Subcutaneous abdominal adipose tissue (tissue), 5 donors: ENCODE data around the gene CDKN1A.

Experiments used
- H3K27ac ChIP-seq: one replicate; pipeline ENCODE4 v1.7.0; 2013; ENCODE audit warnings: low read depth, mild to moderate bottlenecking, inconsistent platforms, low read length, moderate library complexity
- H3K27me3 ChIP-seq, 5 donors: one replicate each; pipeline ENCODE4 v1.7.0; 2013; ENCODE audit warnings: low read length in 5 of 5, inconsistent platforms in 1 of 5; ENCODE audit not compliant: control insufficient read depth in 5 of 5, insufficient read depth in 4 of 5
- H3K36me3 ChIP-seq, 5 donors: one replicate each; pipeline ENCODE4 v1.7.0; 2013; ENCODE audit warnings: low read length in 5 of 5; ENCODE audit not compliant: control insufficient read depth in 5 of 5, insufficient read depth in 5 of 5
- H3K4me1 ChIP-seq, 5 donors: one replicate each; pipeline ENCODE4 v1.7.0; 2013; ENCODE audit warnings: low read length in 5 of 5, mild to moderate bottlenecking in 3 of 5, moderate library complexity in 1 of 5; ENCODE audit not compliant: control insufficient read depth in 5 of 5, insufficient read depth in 5 of 5
- H3K4me3 ChIP-seq, 5 donors: one replicate each; pipeline ENCODE4 v1.7.0; 2013; ENCODE audit warnings: low read length in 5 of 5, low read depth in 1 of 5
- H3K9ac ChIP-seq, 5 donors: one replicate each; pipeline ENCODE4 v1.7.0; 2013; ENCODE audit warnings: low read length in 5 of 5, mild to moderate bottlenecking in 4 of 5, moderate library complexity in 3 of 5
- H3K9me3 ChIP-seq, 5 donors: one replicate each; pipeline ENCODE4 v1.7.0; 2013; ENCODE audit warnings: low read length in 5 of 5; ENCODE audit not compliant: control insufficient read depth in 5 of 5
- donor health status: healthy.
- donor health status: healthy.
- donor health status: healthy.
- donor health status: healthy.
- donor health status: healthy.

Gene CDKN1A

DNA sequence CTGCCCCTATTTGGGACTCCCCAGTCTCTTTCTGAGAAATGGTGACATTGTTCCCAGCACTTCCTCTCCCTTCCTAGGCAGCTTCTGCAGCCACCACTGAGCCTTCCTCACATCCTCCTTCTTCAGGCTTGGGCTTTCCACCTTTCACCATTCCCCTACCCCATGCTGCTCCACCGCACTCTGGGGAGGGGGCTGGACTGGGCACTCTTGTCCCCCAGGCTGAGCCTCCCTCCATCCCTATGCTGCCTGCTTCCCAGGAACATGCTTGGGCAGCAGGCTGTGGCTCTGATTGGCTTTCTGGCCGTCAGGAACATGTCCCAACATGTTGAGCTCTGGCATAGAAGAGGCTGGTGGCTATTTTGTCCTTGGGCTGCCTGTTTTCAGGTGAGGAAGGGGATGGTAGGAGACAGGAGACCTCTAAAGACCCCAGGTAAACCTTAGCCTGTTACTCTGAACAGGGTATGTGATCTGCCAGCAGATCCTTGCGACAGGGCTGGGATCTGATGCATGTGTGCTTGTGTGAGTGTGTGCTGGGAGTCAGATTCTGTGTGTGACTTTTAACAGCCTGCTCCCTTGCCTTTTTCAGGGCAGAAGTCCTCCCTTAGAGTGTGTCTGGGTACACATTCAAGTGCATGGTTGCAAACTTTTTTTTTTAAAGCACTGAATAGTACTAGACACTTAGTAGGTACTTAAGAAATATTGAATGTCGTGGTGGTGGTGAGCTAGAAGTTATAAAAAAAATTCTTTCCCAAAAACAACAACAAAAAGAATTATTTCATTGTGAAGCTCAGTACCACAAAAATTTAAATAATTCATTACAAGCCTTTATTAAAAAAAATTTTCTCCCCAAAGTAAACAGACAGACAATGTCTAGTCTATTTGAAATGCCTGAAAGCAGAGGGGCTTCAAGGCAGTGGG, 2.1 kb upstream of the CDKN1A start:
- no peaks in the 10 kb centered on the region for H3K36me3 ChIP-seq
- peak overlapping the region in 1 of 5 donors; percentile 67 for H3K9ac ChIP-seq
- no peak overlapping the region for H3K4me3 ChIP-seq
- H3K4me1 ChIP-seq = peaks cover 3 to 36% (median 22%) of the 10 kb centered on the region in 5 donors
- H3K27me3 ChIP-seq = no peaks in the 10 kb centered on the region
- H3K9me3 ChIP-seq = no peaks in the 10 kb centered on the region
- peak overlapping the region; percentile 99 for H3K27ac ChIP-seq

DNA sequence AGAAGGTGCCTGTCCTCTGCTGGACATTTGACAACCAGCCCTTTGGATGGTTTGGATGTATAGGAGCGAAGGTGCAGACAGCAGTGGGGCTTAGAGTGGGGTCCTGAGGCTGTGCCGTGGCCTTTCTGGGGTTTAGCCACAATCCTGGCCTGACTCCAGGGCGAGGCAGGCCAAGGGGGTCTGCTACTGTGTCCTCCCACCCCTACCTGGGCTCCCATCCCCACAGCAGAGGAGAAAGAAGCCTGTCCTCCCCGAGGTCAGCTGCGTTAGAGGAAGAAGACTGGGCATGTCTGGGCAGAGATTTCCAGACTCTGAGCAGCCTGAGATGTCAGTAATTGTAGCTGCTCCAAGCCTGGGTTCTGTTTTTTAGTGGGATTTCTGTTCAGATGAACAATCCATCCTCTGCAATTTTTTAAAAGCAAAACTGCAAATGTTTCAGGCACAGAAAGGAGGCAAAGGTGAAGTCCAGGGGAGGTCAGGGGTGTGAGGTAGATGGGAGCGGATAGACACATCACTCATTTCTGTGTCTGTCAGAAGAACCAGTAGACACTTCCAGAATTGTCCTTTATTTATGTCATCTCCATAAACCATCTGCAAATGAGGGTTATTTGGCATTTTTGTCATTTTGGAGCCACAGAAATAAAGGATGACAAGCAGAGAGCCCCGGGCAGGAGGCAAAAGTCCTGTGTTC, 1.3 kb upstream of the CDKN1A start:
- H3K4me1 ChIP-seq = peaks cover 5 to 42% (median 25%) of the 10 kb centered on the region in 5 donors
- peaks cover 0 to 5% (median 0%) of the 10 kb centered on the region in 5 donors for H3K36me3 ChIP-seq
- peak overlapping the region; percentile 99 for H3K27ac ChIP-seq
- no peaks in the 10 kb centered on the region for H3K27me3 ChIP-seq
- H3K4me3 ChIP-seq = peak overlapping the region in 1 of 5 donors; percentile 9
- no peaks in the 10 kb centered on the region for H3K9me3 ChIP-seq
- H3K9ac ChIP-seq = peak overlapping the region in 1 of 5 donors; percentile 67

DNA sequence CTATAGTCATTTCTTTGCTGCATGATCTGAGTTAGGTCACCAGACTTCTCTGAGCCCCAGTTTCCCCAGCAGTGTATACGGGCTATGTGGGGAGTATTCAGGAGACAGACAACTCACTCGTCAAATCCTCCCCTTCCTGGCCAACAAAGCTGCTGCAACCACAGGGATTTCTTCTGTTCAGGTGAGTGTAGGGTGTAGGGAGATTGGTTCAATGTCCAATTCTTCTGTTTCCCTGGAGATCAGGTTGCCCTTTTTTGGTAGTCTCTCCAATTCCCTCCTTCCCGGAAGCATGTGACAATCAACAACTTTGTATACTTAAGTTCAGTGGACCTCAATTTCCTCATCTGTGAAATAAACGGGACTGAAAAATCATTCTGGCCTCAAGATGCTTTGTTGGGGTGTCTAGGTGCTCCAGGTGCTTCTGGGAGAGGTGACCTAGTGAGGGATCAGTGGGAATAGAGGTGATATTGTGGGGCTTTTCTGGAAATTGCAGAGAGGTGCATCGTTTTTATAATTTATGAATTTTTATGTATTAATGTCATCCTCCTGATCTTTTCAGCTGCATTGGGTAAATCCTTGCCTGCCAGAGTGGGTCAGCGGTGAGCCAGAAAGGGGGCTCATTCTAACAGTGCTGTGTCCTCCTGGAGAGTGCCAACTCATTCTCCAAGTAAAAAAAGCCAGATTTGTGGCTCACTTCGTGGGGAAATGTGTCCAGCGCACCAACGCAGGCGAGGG, 594 bp upstream of the CDKN1A start:
- Histone ChIP-seq H3K9ac (peak overlapping the region in 3 of 5 donors; percentile 41 to 87 (median 67)), H3K36me3 (peaks cover 0 to 12% (median 6%) of the 10 kb centered on the region in 5 donors), H3K27me3 (no peaks in the 10 kb centered on the region), H3K9me3 (no peaks in the 10 kb centered on the region), H3K27ac (peak overlapping the region; percentile 99), H3K4me1 (peaks cover 7 to 49% (median 32%) of the 10 kb centered on the region in 5 donors), H3K4me3 (peak overlapping the region in 4 of 5 donors; percentile 9 to 99 (median 94))

GRCh38 chr6:36679043-36679833, 724 bp downstream of the CDKN1A start:
- no peaks in the 10 kb centered on the region for H3K27me3 ChIP-seq
- H3K9ac ChIP-seq = peak overlapping the region; percentile 81 to 99 (median 96)
- peak overlapping the region; percentile 76 to 99 (median 90) for H3K4me3 ChIP-seq
- peaks cover 0 to 25% (median 20%) of the 10 kb centered on the region in 5 donors for H3K36me3 ChIP-seq
- peak overlapping the region; percentile 99 for H3K27ac ChIP-seq
- H3K4me1 ChIP-seq = peaks cover 7 to 59% (median 44%) of the 10 kb centered on the region in 5 donors
- H3K9me3 ChIP-seq = no peaks in the 10 kb centered on the region

DNA sequence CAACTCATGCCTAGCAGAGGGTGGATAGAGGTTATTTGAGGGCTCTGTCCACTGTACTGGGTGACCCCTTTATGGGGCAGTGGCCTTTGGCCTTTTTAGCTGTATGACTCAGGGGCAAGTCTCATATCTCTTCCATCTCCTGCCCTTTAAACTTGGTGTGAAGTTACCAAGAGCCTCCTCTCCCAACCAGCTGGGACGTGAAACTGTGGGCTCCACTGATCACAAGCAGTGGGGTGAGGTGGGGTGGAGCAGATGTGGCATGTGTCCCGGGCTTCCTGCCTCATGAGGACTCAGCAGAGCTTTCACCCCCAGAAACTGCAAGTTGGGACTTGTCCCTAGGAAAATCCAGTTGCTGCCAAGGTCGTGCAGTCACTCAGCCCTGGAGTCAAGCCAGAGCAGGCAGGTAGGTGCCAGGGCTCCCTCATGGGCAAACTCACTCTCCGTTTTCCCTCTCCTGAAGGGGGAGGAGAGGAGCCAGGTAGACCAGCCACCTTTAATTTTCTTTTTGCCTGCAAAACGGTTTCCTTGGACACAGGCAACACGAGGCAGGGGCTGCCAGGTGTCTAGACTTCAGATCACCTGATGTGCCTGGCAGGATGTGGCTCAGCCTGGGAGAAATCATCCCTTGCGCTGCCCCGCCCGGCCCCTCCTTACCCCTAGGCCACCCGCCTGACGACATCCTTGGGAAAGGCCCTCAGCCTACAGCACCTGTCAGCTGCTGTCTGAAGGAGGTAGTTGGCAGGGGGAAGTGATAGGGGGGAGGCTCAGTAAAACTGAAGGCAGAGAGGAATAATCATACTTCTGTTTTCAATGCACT, 4.0 kb downstream of the CDKN1A start:
- H3K27me3 ChIP-seq = no peaks in the 10 kb centered on the region
- peaks cover 10 to 61% (median 44%) of the 10 kb centered on the region in 5 donors for H3K4me1 ChIP-seq
- H3K27ac ChIP-seq = peak overlapping the region; percentile 50
- H3K9me3 ChIP-seq = no peaks in the 10 kb centered on the region
- peak overlapping the region; percentile 10 to 29 (median 11) for H3K4me3 ChIP-seq
- peaks cover 0 to 55% (median 49%) of the 10 kb centered on the region in 5 donors for H3K36me3 ChIP-seq
- peak overlapping the region in 4 of 5 donors; percentile 1 to 64 (median 41) for H3K9ac ChIP-seq

- Histone ChIP-seq H3K4me1 (peaks cover 6 to 55% (median 37%) of the 10 kb centered on the region in 5 donors), H3K9me3 (no peaks in the 10 kb centered on the region), H3K27ac (peak overlapping the region; percentile 50), H3K27me3 (no peaks in the 10 kb centered on the region), H3K4me3 (no peak overlapping the region), H3K9ac (peak overlapping the region in 1 of 5 donors; percentile 64), H3K36me3 (peaks cover 0 to 55% (median 49%) of the 10 kb centered on the region in 5 donors)
Observed at GRCh38 chr6:36683145-36683655, 4.7 kb downstream of the CDKN1A start.

DNA sequence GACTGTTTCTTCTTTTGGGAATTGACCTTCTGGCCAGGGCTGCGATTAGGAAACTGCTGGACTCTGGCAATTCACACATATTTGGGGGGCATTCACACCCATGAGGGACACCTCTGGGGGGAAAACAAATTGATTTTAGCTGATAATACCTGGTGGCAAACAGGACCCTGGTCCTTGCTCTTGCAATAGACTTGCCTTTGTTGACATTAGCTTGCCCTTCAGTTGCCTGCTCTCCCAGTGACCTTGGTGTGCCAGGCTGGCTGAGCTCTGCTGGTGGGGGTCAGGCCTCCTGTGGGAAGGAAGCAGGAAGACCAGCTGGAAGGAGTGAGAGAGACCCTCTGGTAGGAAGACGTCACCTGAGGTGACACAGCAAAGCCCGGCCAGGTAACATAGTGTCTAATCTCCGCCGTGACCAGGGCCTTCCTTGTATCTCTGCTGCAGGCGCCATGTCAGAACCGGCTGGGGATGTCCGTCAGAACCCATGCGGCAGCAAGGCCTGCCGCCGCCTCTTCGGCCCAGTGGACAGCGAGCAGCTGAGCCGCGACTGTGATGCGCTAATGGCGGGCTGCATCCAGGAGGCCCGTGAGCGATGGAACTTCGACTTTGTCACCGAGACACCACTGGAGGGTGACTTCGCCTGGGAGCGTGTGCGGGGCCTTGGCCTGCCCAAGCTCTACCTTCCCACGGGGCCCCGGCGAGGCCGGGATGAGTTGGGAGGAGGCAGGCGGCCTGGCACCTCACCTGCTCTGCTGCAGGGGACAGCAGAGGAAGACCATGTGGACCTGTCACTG, 5.3 kb downstream of the CDKN1A start:
- no peaks in the 10 kb centered on the region for H3K27me3 ChIP-seq

DNA sequence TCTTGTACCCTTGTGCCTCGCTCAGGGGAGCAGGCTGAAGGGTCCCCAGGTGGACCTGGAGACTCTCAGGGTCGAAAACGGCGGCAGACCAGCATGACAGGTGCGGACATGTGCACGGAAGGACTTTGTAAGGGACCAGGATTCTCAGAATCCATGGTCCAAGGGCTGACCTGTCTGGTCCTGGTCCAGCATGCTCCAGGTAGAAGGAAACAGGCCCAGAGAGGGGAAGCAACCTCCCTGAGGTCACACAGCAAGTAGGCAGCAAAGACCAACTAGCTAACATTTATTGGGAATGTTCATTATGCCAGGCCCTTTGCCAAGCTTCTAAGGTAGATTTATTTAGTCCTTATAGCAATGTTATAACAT, 5.9 kb downstream of the CDKN1A start:
- no peak overlapping the region for H3K9ac ChIP-seq
- H3K9me3 ChIP-seq = no peaks in the 10 kb centered on the region
- peaks cover 0 to 55% (median 49%) of the 10 kb centered on the region in 5 donors for H3K36me3 ChIP-seq
- H3K27ac ChIP-seq = no peak overlapping the region
- peaks cover 6 to 45% (median 28%) of the 10 kb centered on the region in 5 donors for H3K4me1 ChIP-seq
- no peak overlapping the region for H3K4me3 ChIP-seq
- no peaks in the 10 kb centered on the region for H3K27me3 ChIP-seq

More for the DNA sequence above, 5.3 kb downstream of the CDKN1A start:
- Histone ChIP-seq H3K27ac (no peak overlapping the region), H3K9ac (no peak overlapping the region), H3K9me3 (no peaks in the 10 kb centered on the region), H3K4me3 (no peak overlapping the region), H3K4me1 (peaks cover 6 to 49% (median 33%) of the 10 kb centered on the region in 5 donors), H3K36me3 (peaks cover 0 to 55% (median 49%) of the 10 kb centered on the region in 5 donors)
